HG03521 (cell line): Measurements from ENCODE around the gene COL20A1.

Experiments
- ATAC-seq: cut with Tn5 transposase; IDR thresholded peaks from one replicate; pipeline ENCODE4 v1.9.1; 2021; ENCODE audit warnings: mild to moderate bottlenecking, moderate library complexity; ENCODE audit not compliant: unreplicated experiment

Gene COL20A1

GRCh38 chr20:63317601-63318291, 24.8 kb downstream of the COL20A1 start:
- no peak for ATAC-seq

GRCh38 chr20:63318391-63319163, 25.6 kb downstream of the COL20A1 start:
- ATAC-seq, result no peak

- ATAC-seq, result no peak
Observed at GRCh38 chr20:63319164-63320040, 26.4 kb downstream of the COL20A1 start.

- ATAC-seq, result no peak
Observed at GRCh38 chr20:63320041-63320511, 27.1 kb downstream of the COL20A1 start.

- no peak for ATAC-seq
Observed at GRCh38 chr20:63320616-63321147, 27.7 kb downstream of the COL20A1 start.

- no peak for ATAC-seq
Observed at GRCh38 chr20:63321148-63321831, 28.3 kb downstream of the COL20A1 start.

- no peak for ATAC-seq
Observed at GRCh38 chr20:63322146-63322932, 29.4 kb downstream of the COL20A1 start.

GRCh38 chr20:63322933-63323273, 29.9 kb downstream of the COL20A1 start:
- no peak for ATAC-seq

- no peak for ATAC-seq
Observed at GRCh38 chr20:63323357-63323981, 30.5 kb downstream of the COL20A1 start.

GRCh38 chr20:63325021-63325471, 32.1 kb downstream of the COL20A1 start:
- ATAC-seq, result no peak

GRCh38 chr20:63325554-63326313, 32.7 kb downstream of the COL20A1 start:
- ATAC-seq, result no peak

- no peak for ATAC-seq
Observed at GRCh38 chr20:63326314-63327230, 33.6 kb downstream of the COL20A1 start.

GRCh38 chr20:63327231-63327745, 34.3 kb downstream of the COL20A1 start:
- no peak for ATAC-seq

GRCh38 chr20:63328026-63328700, 35.2 kb downstream of the COL20A1 start:
- ATAC-seq, result no peak

- no peak for ATAC-seq
Observed at GRCh38 chr20:63328718-63329275, 35.8 kb downstream of the COL20A1 start.

- no peak for ATAC-seq
Observed at GRCh38 chr20:63329331-63330083, 36.5 kb downstream of the COL20A1 start.
